ENCODE data around the gene MIEF2. TPM values are rescaled to one million over a fixed set of nuclear protein-coding genes. Genes with fewer than 3 reads are reported as not detected.
"Not testable (repeated sequence)": the region's sequence is repeated elsewhere in the genome, so short reads cannot be mapped to it uniquely, and the experiment has no call there.

Gene MIEF2
- total RNA-seq, 1 donor from 2014 or later: 22.2 TPM

DNA sequence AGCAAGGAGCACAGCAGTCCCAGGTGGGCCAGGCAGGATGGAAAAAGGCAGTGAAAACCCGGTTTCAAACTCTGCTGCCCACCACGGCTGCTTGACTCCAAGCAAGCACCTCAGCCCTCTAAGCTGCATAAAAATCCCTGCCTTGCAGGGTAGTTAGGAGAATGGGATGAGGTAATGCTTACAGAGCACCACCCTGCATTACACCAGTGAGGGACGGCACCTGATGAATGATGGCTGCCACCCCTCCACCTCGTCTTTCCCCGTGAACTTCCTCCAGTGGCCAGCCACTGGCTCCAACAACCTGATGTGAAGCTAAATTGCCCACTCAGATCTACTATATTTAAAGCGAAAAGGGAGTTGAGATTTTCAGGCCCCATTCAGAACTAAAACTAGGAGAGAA is 21.3 kb downstream of the MIEF2 start:
- H3K27ac Mint-ChIP-seq: no peak overlapping the region
- H3K4me3 Mint-ChIP-seq (ENCODE audit: low read depth): no peak overlapping the region
- no peaks in the 10 kb centered on the region for H3K4me1 Mint-ChIP-seq (ENCODE audit: low read depth)
- peaks cover 15% of the 10 kb centered on the region for H3K36me3 Mint-ChIP-seq (ENCODE audit: insufficient read depth)
- H3K27me3 Mint-ChIP-seq: no peaks in the 10 kb centered on the region
- no peak for DNase-seq (ENCODE audit: low spot score, unreplicated experiment)
- no peak for TF ChIP-seq CTCF (IDR thresholded peaks at IDR 0.05; ENCODE audit: unreplicated experiment)
- H3K9me3 Mint-ChIP-seq (ENCODE audit: low read depth): no peaks in the 10 kb centered on the region

GRCh38 chr17:18285296-18285695 is 24.8 kb downstream of the MIEF2 start:
- Mint-ChIP-seq H3K36me3 (ENCODE audit: insufficient read depth) (peaks cover 21% of the 10 kb centered on the region), H3K27me3 (no peaks in the 10 kb centered on the region), H3K4me1 (ENCODE audit: low read depth) (no peaks in the 10 kb centered on the region), H3K9me3 (ENCODE audit: low read depth) (no peaks in the 10 kb centered on the region), H3K4me3 (ENCODE audit: low read depth) (no peak overlapping the region), H3K27ac (no peak overlapping the region)
- DNase-seq (ENCODE audit: low spot score, unreplicated experiment): no peak
- TF ChIP-seq CTCF (IDR thresholded peaks at IDR 0.05; ENCODE audit: unreplicated experiment): no peak

DNA sequence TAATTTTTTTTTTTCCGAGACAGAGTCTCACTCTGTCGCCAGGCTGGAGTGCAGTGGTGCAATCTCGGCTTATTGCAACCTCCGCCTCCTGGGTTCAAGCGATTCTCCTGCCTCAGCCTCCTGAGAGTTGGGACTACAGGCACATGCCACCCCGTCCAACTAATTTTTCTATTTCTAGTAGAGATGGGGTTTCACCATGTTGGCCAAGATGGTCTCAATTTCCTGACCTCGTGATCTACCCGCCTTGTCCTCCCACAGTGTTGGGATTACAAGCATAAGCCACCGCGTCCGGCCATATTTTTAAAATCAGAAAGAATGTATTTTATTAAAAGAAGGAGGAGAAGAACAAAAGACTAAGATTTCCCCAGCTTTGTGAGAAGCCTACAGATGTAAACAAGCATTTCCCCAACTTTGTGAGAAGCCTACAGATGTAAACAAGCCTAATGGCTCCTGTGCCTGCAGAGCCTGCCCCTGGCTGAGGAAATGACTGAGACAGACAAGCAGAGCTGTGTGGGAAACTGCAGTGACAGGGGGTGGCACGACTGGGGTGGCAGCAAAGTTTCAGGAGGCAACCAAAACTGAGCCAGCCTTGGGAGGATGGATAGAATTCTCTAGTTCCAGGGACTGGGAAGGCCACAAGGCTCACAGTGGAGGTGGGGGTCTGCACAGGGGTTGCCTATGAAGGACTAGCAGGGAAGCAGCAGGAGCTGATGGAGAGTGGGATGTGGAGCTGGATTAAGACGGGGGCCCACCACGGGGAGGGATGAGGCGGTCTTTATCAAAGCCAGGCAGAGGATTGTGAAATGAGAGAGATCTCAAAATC is 31.5 kb downstream of the MIEF2 start:
- H3K36me3 Mint-ChIP-seq (ENCODE audit: insufficient read depth): peaks cover 21% of the 10 kb centered on the region
- H3K27me3 Mint-ChIP-seq: no peaks in the 10 kb centered on the region
- no peak overlapping the region for H3K4me3 Mint-ChIP-seq (ENCODE audit: low read depth)
- H3K27ac Mint-ChIP-seq: no peak overlapping the region
- H3K9me3 Mint-ChIP-seq (ENCODE audit: low read depth): no peaks in the 10 kb centered on the region
- H3K4me1 Mint-ChIP-seq (ENCODE audit: low read depth): no peaks in the 10 kb centered on the region
- DNase-seq (ENCODE audit: low spot score, unreplicated experiment): no peak
- TF ChIP-seq CTCF (IDR thresholded peaks at IDR 0.05; ENCODE audit: unreplicated experiment): no peak

DNA sequence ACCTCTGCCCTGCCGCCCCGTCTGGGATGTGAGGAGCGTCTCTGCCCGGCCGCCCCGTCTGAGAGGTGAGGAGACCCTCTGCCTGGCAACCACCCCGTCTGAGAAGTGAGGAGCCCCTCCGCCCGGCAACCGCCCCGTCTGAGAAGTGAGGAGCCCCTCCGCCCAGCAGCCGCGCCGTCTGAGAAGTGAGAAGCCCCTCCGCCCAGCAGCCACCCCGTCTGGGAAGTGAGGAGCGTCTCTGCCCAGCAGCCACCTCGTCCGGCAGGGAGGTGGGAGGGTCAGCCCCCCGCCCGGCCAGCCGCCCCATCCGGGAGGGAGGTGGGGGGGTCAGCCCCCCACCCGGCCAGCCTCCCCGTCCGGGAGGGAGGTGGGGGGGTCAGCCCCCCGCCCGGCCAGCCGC is 37.6 kb downstream of the MIEF2 start:
- H3K4me1 Mint-ChIP-seq (ENCODE audit: low read depth); H3K27me3 Mint-ChIP-seq; H3K27ac Mint-ChIP-seq; H3K4me3 Mint-ChIP-seq (ENCODE audit: low read depth); DNase-seq (ENCODE audit: low spot score, unreplicated experiment); H3K9me3 Mint-ChIP-seq (ENCODE audit: low read depth): not testable (repeated sequence)
- peaks cover 30% of the 10 kb centered on the region for H3K36me3 Mint-ChIP-seq (ENCODE audit: insufficient read depth)

DNA sequence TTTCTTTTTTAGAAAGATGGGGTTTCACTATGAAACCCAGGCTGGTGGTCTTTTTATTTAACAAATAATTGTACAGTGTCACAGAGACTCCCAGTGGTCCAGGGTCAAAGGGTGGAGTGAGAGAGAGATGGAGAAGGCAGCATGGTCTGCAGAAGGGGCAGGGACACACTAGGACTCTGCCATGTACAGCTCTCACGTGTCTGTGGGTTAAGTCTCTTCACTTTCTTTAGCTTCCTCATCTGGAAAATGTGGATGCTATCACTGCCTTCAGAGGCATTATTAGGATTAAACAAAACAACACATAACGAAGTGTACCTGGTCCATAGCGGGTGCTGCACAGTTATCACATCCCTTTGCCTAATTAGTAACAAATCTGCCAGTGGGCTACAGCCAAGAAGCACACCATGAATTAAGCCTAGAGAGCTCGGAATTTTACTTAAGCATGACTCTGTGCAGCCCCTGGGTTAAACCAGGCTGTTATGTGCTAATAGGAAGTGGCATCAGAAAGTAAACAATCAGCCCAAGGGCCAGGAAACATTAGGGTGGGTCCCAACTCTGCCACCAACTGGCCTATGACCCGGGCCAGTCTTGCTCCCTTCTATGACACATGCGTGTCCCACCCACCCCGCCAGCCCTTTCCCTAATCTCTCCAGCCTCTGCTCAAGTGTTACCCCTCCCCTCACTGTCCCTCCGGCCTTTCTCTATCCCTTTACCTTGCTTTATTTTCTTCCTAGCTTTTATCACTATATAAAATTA is 40.4 kb downstream of the MIEF2 start:
- Mint-ChIP-seq H3K36me3 (ENCODE audit: insufficient read depth) (peaks cover 26% of the 10 kb centered on the region), H3K4me3 (ENCODE audit: low read depth) (no peak overlapping the region)
- TF ChIP-seq CTCF (IDR thresholded peaks at IDR 0.05; ENCODE audit: unreplicated experiment): no peak

GRCh38 chr17:18303206-18303605 is 42.7 kb downstream of the MIEF2 start:
- not testable (repeated sequence) for DNase-seq (ENCODE audit: low spot score, unreplicated experiment)

More for the DNA sequence above, 40.4 kb downstream of the MIEF2 start:
- Mint-ChIP-seq H3K27ac (no peak overlapping the region), H3K9me3 (ENCODE audit: low read depth) (no peaks in the 10 kb centered on the region), H3K4me1 (ENCODE audit: low read depth) (no peaks in the 10 kb centered on the region), H3K27me3 (no peaks in the 10 kb centered on the region)
- DNase-seq (ENCODE audit: low spot score, unreplicated experiment): no peak

More at GRCh38 chr17:18303206-18303605, 42.7 kb downstream of the MIEF2 start:
- not testable (repeated sequence) for H3K4me3 Mint-ChIP-seq (ENCODE audit: low read depth); H3K27ac Mint-ChIP-seq; H3K9me3 Mint-ChIP-seq (ENCODE audit: low read depth); H3K4me1 Mint-ChIP-seq (ENCODE audit: low read depth); H3K27me3 Mint-ChIP-seq
- H3K36me3 Mint-ChIP-seq (ENCODE audit: insufficient read depth): peaks cover 31% of the 10 kb centered on the region

Measured in progenitor cell of endocrine pancreas (in vitro differentiated cells).